HFFc6 (cell line): ENCODE data around the gene ZNF343. TPM values are rescaled to one million over a fixed set of nuclear protein-coding genes. Genes with fewer than 3 reads are reported as not detected.
"Not testable (repeated sequence)": the region's sequence is repeated elsewhere in the genome, so short reads cannot be mapped to it uniquely, and the experiment has no call there.

Experiments used
- DNase-seq: peaks from one replicate; pipeline ENCODE4 v3.0.0-alpha.2; 2018
- H3K27ac Mint-ChIP-seq: 2 replicates; pipeline ENCODE4 v1.8.0; 2020; ENCODE audit warnings: mild to moderate bottlenecking, mixed read lengths
- H3K27me3 Mint-ChIP-seq: 2 replicates; pipeline ENCODE4 v1.8.0; 2021; ENCODE audit warnings: mild to moderate bottlenecking, moderate library complexity, mixed read lengths; ENCODE audit not compliant: insufficient read depth
- H3K36me3 Mint-ChIP-seq: 2 replicates; pipeline ENCODE4 v1.8.0; 2021; ENCODE audit warnings: low read depth, mixed read lengths
- H3K4me1 Mint-ChIP-seq: 2 replicates; pipeline ENCODE4 v1.8.0; 2020; ENCODE audit warnings: low read depth, mixed read lengths
- H3K4me3 Mint-ChIP-seq: 2 replicates; pipeline ENCODE4 v1.8.0; 2020; ENCODE audit warnings: mild to moderate bottlenecking, moderate library complexity, mixed read lengths
- H3K9me3 Mint-ChIP-seq: 2 replicates; pipeline ENCODE4 v1.8.0; 2020; ENCODE audit warnings: mild to moderate bottlenecking, mixed read lengths
- CTCF ChIP-seq: fragments of 200-600 bp; sonication (generic); IDR thresholded peaks from 2 replicates; pipeline ENCODE4 v1.5.0; 2021; ENCODE audit warnings: antibody characterized with exemption, mild to moderate bottlenecking
- total RNA-seq, 6 experiments: library from RNA; stranded (reverse); fragmentation: NEBNext Ultra II Directional; extraction: Animal tissue kit (Norgen Biotek cat#: 25700); gene quantifications; 2 replicates in 1 of 6; 3 replicates in 5 of 6; pipeline ENCODE4 v1.2.3, GENCODE V29; 2021

ZNF343 gene
- total RNA-seq, 6 experiments from 2014 or later = 6.4 to 9.4 (median 8.8) TPM

GRCh38 chr20:2524709-2525506 is 16.2 kb upstream of the ZNF343 start:
- no peaks in the 10 kb centered on the region for H3K36me3 Mint-ChIP-seq
- H3K4me3 Mint-ChIP-seq = peak overlapping the region; percentile 93
- H3K27me3 Mint-ChIP-seq = peaks cover 18% of the 10 kb centered on the region
- no peak for DNase-seq
- H3K27ac Mint-ChIP-seq = peak overlapping the region; percentile 85
- TF ChIP-seq CTCF = peak; percentile 73
- H3K9me3 Mint-ChIP-seq = no peaks in the 10 kb centered on the region
- H3K4me1 Mint-ChIP-seq = peaks cover 16% of the 10 kb centered on the region

- Mint-ChIP-seq H3K4me3 (peak overlapping the region; percentile 93), H3K27ac (peak overlapping the region; percentile 85)
- peak; percentile 99 for TF ChIP-seq CTCF
These were observed 15.4 kb upstream of the ZNF343 start for GRCh38 chr20:2523919-2524708.

GRCh38 chr20:2522826-2523429 is 14.2 kb upstream of the ZNF343 start:
- Mint-ChIP-seq H3K27me3 (peaks cover 13% of the 10 kb centered on the region), H3K4me1 (peaks cover 27% of the 10 kb centered on the region)
- H3K4me3 Mint-ChIP-seq, H3K27ac Mint-ChIP-seq, H3K36me3 Mint-ChIP-seq, H3K9me3 Mint-ChIP-seq, DNase-seq: not testable (repeated sequence)

More at GRCh38 chr20:2523919-2524708, 15.4 kb upstream of the ZNF343 start:
- peak; percentile 67 for DNase-seq
- no peaks in the 10 kb centered on the region for H3K36me3 Mint-ChIP-seq
- H3K27me3 Mint-ChIP-seq = peaks cover 16% of the 10 kb centered on the region
- peaks cover 24% of the 10 kb centered on the region for H3K4me1 Mint-ChIP-seq
- H3K9me3 Mint-ChIP-seq = no peaks in the 10 kb centered on the region

- DNase-seq = no peak
- H3K27me3 Mint-ChIP-seq = peaks cover 4% of the 10 kb centered on the region
- peak overlapping the region; percentile 30; the same call in 1 of the 2 replicates for H3K4me3 Mint-ChIP-seq
- 0 out of 2 replicates have a peak overlapping the region, but pooled peaks have one; percentile 12 for H3K27ac Mint-ChIP-seq
- no peaks in the 10 kb centered on the region for H3K9me3 Mint-ChIP-seq
- peak; percentile 91 for TF ChIP-seq CTCF
- H3K36me3 Mint-ChIP-seq = no peaks in the 10 kb centered on the region
- peaks cover 27% of the 10 kb centered on the region for H3K4me1 Mint-ChIP-seq
These were observed 12.9 kb upstream of the ZNF343 start for GRCh38 chr20:2521369-2522305.

GRCh38 chr20:2520617-2521016 is 11.9 kb upstream of the ZNF343 start:
- TF ChIP-seq CTCF = no peak
- Mint-ChIP-seq H3K27me3 (peaks cover 2% of the 10 kb centered on the region), H3K9me3 (no peaks in the 10 kb centered on the region), H3K36me3 (no peaks in the 10 kb centered on the region), H3K4me1 (peaks cover 26% of the 10 kb centered on the region), H3K27ac (no peak overlapping the region), H3K4me3 (no peak overlapping the region)
- no peak for DNase-seq
